GM15510 (cell line): ENCODE results near the gene WDR35.

Experiments
- POLR2A ChIP-seq: IDR thresholded peaks from 3 replicates; pipeline ENCODE4 v1.6.1; 2011; ENCODE audit warnings: borderline replicate concordance; ENCODE audit not compliant: insufficient read length; ENCODE audit errors: extremely low read depth

WDR35 gene

DNA sequence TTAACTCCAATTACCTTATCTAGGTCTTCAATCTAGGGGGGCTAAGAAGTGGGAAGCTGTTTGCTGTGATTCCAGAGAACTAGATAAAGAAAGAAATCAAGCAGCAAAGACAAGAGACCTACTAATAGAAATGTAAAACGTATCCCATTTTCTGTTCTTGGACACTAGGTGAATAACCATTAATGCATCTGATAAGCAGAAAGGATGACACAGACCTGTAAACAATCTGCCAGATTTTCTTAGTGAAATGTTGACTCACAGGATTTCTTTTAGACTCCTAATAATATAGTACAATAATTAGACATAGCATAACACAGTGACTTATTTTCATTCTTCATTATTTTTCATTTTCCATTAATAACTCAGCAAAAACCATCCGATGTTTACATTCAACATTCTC is 1.3 kb downstream of the WDR35 start:
- TF ChIP-seq POLR2A, result no peak

DNA sequence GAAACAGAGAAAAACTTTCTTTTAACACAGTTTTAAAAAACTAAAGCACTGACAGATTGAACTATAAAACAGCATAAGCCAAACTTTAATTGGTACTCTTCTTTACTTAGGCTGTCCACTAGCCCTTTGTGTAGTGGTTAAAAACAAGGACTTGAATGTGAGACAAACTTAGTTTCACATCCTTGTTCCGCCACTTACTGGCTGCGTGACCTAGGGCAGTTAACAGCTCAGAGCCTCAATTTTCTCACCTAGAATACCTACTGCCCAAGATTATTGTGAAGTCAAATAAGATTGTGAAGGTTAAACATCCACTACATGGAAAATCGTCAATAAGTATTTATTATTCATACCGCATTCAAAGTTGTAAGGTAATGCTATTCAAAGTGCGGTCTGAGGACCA is 2.0 kb downstream of the WDR35 start:
- no peak for TF ChIP-seq POLR2A

DNA sequence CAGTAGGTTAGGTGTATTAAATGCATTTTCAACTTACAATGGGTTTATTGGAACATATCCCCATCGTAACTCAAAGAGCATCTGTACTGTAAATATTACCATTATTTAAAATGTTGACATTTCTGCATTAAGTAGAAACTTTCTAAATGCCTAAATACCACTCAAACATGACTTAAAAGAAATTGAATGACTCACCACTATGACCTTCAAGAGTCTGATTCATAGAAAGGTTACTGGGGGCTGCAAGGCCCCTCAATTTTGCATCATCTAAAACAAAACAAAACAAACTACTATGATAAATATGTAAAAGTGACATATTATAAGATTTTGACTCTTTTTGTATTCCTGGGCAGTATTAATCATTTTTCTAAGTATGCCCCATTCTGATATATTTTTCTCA is 7.6 kb downstream of the WDR35 start:
- no peak for TF ChIP-seq POLR2A

DNA sequence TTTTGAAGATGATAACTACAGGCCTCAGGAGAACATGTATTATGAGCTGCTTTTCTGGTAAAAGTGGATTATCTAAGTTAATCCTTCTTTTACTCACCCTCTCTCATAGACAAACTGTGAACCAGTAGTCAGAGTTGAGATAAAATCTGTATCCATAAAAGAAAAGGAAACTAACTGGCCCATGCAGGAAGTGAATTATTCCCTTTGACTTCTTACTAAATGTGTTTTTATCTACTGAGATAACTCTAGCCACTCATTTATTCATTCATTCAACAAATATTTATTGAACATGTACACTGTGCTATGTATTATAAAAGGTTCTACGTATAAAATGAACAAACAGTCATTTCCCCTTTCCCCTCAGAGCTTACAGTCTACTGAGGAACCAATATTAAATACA is 10.0 kb downstream of the WDR35 start:
- no peak for TF ChIP-seq POLR2A

DNA sequence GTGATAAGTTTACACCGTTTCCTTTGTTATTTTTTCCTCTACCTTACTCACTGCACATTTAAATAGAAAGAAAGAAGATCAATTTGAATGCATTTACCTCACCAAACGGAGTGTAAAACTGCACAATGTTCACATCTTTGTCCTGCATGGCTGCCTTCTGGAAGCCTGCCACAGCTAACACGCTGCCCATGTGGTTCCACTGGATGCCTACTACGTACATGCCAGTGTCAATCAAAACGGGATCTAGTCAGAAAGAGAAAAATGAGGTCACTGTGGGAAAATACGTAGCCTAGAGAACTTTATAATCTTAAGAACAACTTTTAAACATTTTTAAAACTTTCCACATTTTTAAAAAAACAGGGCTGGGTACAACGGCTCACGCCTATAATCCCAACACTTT is 16.4 kb downstream of the WDR35 start:
- TF ChIP-seq POLR2A, result no peak

DNA sequence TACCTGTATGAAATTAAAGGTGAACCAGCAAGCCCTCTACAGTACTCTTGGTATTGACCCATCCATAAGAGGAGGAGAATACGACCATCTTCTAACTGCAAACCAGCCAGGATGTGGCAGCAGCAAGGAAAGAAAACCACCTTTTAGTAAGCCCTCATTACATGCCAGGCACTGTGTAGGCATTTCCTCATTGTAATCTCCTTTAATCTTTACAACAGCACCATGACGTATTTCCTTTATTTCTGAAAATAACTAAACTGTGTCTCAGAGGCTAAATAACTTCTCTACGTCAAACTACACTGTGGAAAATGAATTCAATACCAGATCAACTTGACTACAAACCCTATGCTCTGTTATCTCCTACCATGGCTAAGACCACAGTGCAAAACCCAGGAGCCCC is 18.2 kb downstream of the WDR35 start:
- no peak for TF ChIP-seq POLR2A

DNA sequence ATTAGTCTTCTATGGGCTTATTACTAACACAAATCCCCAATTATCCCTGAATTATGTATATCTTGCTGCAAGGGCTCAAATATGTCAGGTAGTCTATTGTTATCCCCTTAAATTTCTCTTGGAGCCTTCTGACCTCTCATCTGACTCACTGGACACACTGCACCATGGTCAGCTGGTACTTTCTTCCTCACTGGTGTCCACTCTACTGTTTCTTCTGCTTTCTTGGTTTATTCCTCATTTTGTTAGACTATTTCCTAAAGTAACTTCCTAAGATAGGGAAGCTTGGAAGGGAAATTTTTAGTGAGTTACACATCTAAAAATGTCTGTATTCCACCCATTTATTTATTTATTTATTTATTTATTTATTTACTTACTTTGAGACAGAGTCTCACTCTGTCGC is 26.5 kb downstream of the WDR35 start:
- TF ChIP-seq POLR2A, result no peak

DNA sequence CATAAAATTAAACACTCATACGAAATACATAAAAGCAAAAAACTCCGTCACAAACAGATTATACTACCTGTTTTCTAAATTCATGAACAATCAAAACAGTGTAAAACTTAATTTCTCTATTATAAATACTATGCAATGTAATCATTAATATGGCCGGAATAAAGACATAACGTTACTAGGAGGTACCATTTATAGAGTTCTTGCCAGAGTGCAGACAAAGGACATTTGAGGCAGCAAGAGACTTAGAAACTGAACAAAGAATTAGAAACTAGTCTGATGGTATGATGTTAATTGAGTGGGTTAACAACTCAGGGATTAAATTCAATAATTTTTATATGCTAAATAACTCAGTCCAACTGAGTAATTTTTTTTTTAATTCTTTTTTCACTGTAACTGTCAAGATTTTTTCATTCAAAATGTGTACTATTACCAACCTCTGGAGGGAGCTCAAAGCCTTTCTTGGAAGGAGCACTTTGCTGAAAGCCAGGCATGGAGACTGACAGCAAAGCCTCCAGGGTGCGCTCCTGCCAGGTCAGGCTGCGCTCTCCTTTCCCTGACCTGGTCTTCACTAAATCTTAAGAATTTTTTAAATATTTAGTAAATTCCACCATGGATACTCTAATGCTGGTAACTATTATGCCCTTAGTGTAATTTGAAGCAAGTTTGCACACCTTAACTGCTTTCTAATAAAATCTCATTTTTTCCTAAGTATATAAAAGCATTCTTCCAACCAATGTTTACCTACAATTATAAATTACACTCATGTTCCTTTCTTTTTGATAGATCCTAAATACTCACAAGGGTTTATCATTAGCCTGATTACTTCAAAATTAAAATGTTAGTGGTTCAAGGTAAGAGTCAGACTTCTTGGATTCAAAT is 34.1 kb downstream of the WDR35 start:
- TF ChIP-seq POLR2A, result no peak

DNA sequence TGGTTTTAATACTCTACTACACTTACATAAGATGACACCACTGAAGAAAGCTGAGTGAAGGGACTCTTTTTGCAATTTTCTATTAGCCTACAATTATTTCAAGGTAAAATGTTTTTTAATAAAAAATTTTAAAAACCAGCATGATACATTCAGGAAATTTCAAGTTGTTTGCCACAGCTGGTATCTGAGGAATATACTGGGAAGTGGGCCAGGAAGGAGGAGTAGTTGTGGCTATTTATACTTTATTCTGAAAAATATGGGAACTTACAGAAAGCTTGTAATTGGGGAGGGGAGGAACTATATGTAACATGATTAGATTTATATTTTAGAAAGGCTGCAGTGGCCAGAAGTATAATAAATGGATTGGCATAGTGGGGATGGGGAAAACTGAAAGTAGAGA is 40.8 kb downstream of the WDR35 start:
- TF ChIP-seq POLR2A, result no peak

DNA sequence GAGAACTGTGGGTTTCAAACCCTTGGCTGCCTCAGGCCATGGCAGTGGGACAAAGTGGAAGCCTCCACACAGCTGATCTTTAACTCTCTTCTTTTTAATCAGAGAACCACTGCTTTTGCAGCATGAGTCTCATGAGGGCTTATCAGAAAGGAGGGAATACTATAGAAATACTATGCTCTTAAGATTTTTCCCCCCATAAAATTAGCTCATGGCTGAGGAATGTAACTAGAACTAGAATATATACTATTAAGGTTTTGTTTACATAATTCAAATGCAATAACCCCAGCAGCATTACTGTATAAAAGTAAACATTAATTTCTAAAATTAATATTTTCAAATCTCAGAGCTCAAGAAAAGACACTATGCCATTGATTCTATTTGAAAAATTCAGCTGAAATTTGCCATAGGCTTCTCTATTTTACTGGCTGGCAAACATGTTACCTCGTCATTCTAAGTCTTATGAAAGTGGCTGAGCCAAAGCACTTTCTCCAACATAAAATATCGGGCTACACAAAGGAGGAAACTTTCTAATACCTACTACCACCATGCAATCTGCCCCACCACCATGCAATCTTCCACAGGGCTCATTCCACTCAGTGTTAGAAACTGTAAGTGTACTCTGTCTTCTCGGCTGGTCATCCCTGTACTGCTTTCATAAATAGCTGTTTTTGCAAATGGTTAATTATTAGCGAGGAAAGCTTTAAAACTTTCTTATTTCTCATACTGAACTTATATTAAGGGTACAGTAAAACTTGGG is 42.5 kb downstream of the WDR35 start:
- TF ChIP-seq POLR2A, result no peak

DNA sequence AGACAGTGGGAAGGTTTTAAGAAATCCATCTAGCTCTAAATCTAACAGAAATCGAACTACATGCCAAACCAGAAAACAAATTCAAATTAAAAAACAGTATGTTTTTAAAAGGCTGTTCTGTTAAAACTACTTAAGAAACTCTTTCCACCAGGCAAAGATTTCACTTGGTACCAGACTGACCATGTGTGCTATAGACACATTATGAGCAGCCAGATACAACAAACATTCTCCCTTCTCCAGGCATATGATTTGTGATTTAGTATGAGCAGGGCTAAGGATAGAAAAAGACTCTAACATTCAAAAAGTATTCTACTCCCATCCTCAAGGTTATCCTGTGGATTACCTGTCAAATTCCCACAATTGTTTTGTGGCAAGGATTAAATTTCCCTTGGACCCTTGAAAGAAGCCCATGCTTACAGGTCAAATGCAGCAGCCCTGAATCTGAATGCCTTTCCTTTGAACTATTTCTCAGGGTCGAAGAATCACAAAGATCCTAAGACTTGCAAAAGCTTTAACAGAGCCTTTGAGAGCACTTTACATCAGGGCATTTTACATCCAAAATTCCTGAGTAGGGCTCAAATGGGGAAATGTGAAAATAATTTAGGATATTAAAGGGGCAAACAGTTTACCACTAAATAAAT is 45.6 kb downstream of the WDR35 start:
- TF ChIP-seq POLR2A, result no peak

DNA sequence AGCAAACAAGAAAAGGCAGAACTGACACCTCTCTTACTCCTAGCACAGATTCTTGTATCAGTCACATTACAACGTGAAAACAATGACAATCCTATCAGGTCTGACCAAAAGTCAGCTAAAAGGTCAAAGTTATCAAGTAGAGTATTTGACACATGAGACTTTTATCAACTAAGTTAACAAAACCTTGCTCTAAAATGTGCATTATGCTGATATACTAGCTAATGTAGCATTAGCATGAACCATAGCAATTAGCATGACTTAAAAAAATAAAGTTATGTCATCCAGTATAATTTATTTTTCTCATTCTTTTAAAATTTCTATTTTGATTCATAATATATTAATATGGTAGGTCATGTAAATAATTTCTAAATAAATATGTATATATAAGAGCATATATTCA is 46.7 kb downstream of the WDR35 start:
- TF ChIP-seq POLR2A, result no peak

DNA sequence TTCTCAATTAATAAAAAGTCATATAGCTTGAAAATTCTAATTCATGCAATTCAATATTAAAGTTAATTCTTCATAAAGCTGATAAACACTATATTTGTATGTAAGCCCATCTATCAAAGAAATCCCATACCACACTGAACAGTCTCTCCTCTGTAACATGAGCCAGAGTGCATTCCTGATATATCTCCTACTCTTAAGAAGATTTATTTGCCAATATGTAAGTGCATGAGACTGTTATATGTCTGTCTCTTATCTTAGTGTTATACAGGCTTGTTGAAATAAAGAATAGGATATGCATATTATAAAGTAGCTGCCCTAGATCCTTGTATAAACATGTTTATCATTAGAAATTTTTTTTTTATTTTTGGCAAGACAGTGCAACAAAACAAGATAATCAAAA is 47.7 kb downstream of the WDR35 start:
- no peak for TF ChIP-seq POLR2A

DNA sequence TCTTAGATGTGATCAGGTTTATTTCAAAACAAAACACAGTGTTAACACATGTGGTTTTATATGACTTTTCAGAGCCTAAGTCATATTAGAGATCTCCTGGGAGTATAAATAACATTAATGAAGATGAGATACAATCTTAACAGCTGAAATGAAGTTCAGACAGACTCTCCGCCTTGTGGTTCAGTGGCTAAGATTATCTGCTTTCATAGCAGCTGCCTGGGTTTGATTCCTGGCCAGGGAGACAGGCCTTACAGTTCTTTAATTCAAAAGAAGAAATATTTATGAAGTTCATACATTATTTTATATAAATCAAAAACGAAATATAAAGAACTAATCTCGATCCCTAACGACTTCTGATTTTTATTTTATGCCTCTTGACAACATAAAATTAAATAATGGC is 52.9 kb downstream of the WDR35 start:
- TF ChIP-seq POLR2A, result no peak

DNA sequence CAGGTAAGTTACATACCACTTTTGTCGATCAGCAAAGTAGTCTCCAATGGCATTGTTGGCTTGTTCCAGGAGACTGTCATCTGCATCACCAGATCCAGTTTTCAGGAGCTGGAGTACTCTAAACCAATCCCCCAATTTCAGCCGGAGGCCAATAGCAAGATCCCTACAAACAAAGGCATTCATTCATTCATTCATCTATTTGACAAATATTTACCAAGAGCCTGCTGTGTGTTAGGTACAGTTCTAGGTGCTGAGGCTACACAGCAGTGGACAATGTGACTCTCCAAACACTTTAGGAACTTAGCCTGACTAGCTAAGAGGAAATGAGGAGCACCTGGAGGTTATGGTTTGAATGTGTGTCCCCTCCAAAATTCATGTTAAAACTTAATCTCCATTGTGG is 53.7 kb downstream of the WDR35 start:
- no peak for TF ChIP-seq POLR2A
